Activated CD4-positive, alpha-beta T cell treated with anti-CD3 and anti-CD28 coated beads, Interleukin-2, amount 10 ng/mL, durations not matched to agents 24 days and 14 days (primary cell): ENCODE results near the gene DNM2. TPM values are rescaled to one million over a fixed set of nuclear protein-coding genes. Genes with fewer than 3 reads are reported as not detected.
A peak's percentile ranks its signal among the peaks of the same experiment; 100 is the strongest.

ENCODE experiments used
- DNase-seq: peaks from one replicate; pipeline ENCODE4 v3.0.0; 2022
- H3K27ac Mint-ChIP-seq: one replicate; pipeline ENCODE4 v1.8.0; 2022; ENCODE audit warnings: mild to moderate bottlenecking, mixed read lengths
- H3K27me3 Mint-ChIP-seq: one replicate; pipeline ENCODE4 v1.8.0; 2022; ENCODE audit warnings: mixed read lengths
- H3K36me3 Mint-ChIP-seq: one replicate; pipeline ENCODE4 v1.8.0; 2022; ENCODE audit warnings: low read depth, mild to moderate bottlenecking, mixed read lengths
- H3K4me1 Mint-ChIP-seq: one replicate; pipeline ENCODE4 v1.8.0; 2021; ENCODE audit warnings: mixed read lengths
- H3K4me3 Mint-ChIP-seq: one replicate; pipeline ENCODE4 v1.8.0; 2022; ENCODE audit warnings: mild to moderate bottlenecking, moderate library complexity, mixed read lengths
- H3K9me3 Mint-ChIP-seq: one replicate; pipeline ENCODE4 v1.8.0; 2021; ENCODE audit warnings: mixed read lengths
- intact Hi-C: fragments of 100-400 bp; cut with micrococcal nuclease; formaldehyde crosslinking; loops from one replicate; pipeline ENCODE4 v1.15.1; 2023
- total RNA-seq: library from RNA; stranded (reverse); gene quantifications from 2 replicates; pipeline ENCODE4 v1.2.3, GENCODE V29; 2022

Gene DNM2
- total RNA-seq, 1 donor from 2014 or later = 211 TPM

- peak overlapping the region; percentile 76 for H3K4me3 Mint-ChIP-seq
- no peaks in the 10 kb centered on the region for H3K27me3 Mint-ChIP-seq
- no peaks in the 10 kb centered on the region for H3K9me3 Mint-ChIP-seq
- peaks cover 43% of the 10 kb centered on the region for H3K36me3 Mint-ChIP-seq
- intact Hi-C loops = loop anchor here (1.0 kb wide), 2 partner anchors 38 to 42 kb away; no protein-coding TSS in a partner anchor
- peak overlapping the region; percentile 89 for H3K27ac Mint-ChIP-seq
- peak; percentile 66 for DNase-seq
- H3K4me1 Mint-ChIP-seq = peaks cover 72% of the 10 kb centered on the region
Observed at GRCh38 chr19:10758978-10759377, 41.1 kb downstream of the DNM2 start.

GRCh38 chr19:10760273-10760944, 42.5 kb downstream of the DNM2 start:
- H3K9me3 Mint-ChIP-seq = no peaks in the 10 kb centered on the region
- H3K4me1 Mint-ChIP-seq = peaks cover 74% of the 10 kb centered on the region
- intact Hi-C loops = loop anchor here (2.0 kb wide), 1 partner anchor 30 kb away; no protein-coding TSS in a partner anchor
- peak overlapping the region; percentile 89 for H3K27ac Mint-ChIP-seq
- H3K4me3 Mint-ChIP-seq = peak overlapping the region; percentile 76
- peak; percentile 75 for DNase-seq
- no peaks in the 10 kb centered on the region for H3K27me3 Mint-ChIP-seq
- peaks cover 44% of the 10 kb centered on the region for H3K36me3 Mint-ChIP-seq

GRCh38 chr19:10761443-10762250, 43.8 kb downstream of the DNM2 start:
- H3K9me3 Mint-ChIP-seq = no peaks in the 10 kb centered on the region
- no peak for DNase-seq
- H3K27me3 Mint-ChIP-seq = no peaks in the 10 kb centered on the region
- H3K36me3 Mint-ChIP-seq = peaks cover 42% of the 10 kb centered on the region
- peak overlapping the region; percentile 85 for H3K27ac Mint-ChIP-seq
- H3K4me3 Mint-ChIP-seq = peak overlapping the region; percentile 70
- peaks cover 71% of the 10 kb centered on the region for H3K4me1 Mint-ChIP-seq
- intact Hi-C loops = loop anchor here (2.0 kb wide), 1 partner anchor 31 kb away; no protein-coding TSS in a partner anchor

- Mint-ChIP-seq H3K4me1 (peaks cover 65% of the 10 kb centered on the region), H3K27me3 (no peaks in the 10 kb centered on the region), H3K36me3 (peaks cover 42% of the 10 kb centered on the region), H3K9me3 (no peaks in the 10 kb centered on the region), H3K4me3 (peak overlapping the region; percentile 70), H3K27ac (peak overlapping the region; percentile 85)
- intact Hi-C loops = no loop called here
- DNase-seq = peak; percentile 81
Observed at GRCh38 chr19:10762656-10763055, 44.8 kb downstream of the DNM2 start.

GRCh38 chr19:10763411-10763810, 45.5 kb downstream of the DNM2 start:
- Mint-ChIP-seq H3K27ac (peak overlapping the region; percentile 85), H3K27me3 (no peaks in the 10 kb centered on the region), H3K36me3 (peaks cover 44% of the 10 kb centered on the region), H3K4me3 (peak overlapping the region; percentile 70), H3K4me1 (peaks cover 69% of the 10 kb centered on the region), H3K9me3 (no peaks in the 10 kb centered on the region)
- intact Hi-C loops = no loop called here
- no peak for DNase-seq

GRCh38 chr19:10763828-10764339, 46.0 kb downstream of the DNM2 start:
- peak overlapping the region; percentile 85 for H3K27ac Mint-ChIP-seq
- no peak for DNase-seq
- H3K9me3 Mint-ChIP-seq = no peaks in the 10 kb centered on the region
- no peaks in the 10 kb centered on the region for H3K27me3 Mint-ChIP-seq
- H3K36me3 Mint-ChIP-seq = peaks cover 41% of the 10 kb centered on the region
- H3K4me3 Mint-ChIP-seq = peak overlapping the region; percentile 70
- intact Hi-C loops = no loop called here
- peaks cover 68% of the 10 kb centered on the region for H3K4me1 Mint-ChIP-seq

GRCh38 chr19:10764340-10764894, 46.5 kb downstream of the DNM2 start:
- no peak for DNase-seq
- Mint-ChIP-seq H3K4me3 (no peak overlapping the region), H3K9me3 (no peaks in the 10 kb centered on the region), H3K4me1 (peaks cover 68% of the 10 kb centered on the region), H3K36me3 (peaks cover 38% of the 10 kb centered on the region), H3K27ac (peak overlapping the region; percentile 85), H3K27me3 (no peaks in the 10 kb centered on the region)
- intact Hi-C loops = no loop called here

- no peak overlapping the region for H3K27ac Mint-ChIP-seq
- no peaks in the 10 kb centered on the region for H3K27me3 Mint-ChIP-seq
- DNase-seq = no peak
- intact Hi-C loops = no loop called here
- peaks cover 30% of the 10 kb centered on the region for H3K36me3 Mint-ChIP-seq
- H3K9me3 Mint-ChIP-seq = no peaks in the 10 kb centered on the region
- peaks cover 62% of the 10 kb centered on the region for H3K4me1 Mint-ChIP-seq
- no peak overlapping the region for H3K4me3 Mint-ChIP-seq
Observed at GRCh38 chr19:10766049-10766623, 48.3 kb downstream of the DNM2 start.

GRCh38 chr19:10766671-10767201, 48.9 kb downstream of the DNM2 start:
- Mint-ChIP-seq H3K9me3 (no peaks in the 10 kb centered on the region), H3K27ac (no peak overlapping the region), H3K4me1 (peaks cover 56% of the 10 kb centered on the region), H3K4me3 (no peak overlapping the region), H3K36me3 (peaks cover 27% of the 10 kb centered on the region), H3K27me3 (no peaks in the 10 kb centered on the region)
- intact Hi-C loops = no loop called here
- no peak for DNase-seq

GRCh38 chr19:10767726-10768125, 49.8 kb downstream of the DNM2 start:
- Mint-ChIP-seq H3K4me3 (no peak overlapping the region), H3K36me3 (peaks cover 31% of the 10 kb centered on the region), H3K4me1 (peaks cover 51% of the 10 kb centered on the region), H3K27ac (no peak overlapping the region), H3K9me3 (no peaks in the 10 kb centered on the region), H3K27me3 (no peaks in the 10 kb centered on the region)
- intact Hi-C loops = no loop called here
- DNase-seq = no peak

- H3K27ac Mint-ChIP-seq = peak overlapping the region; percentile 70
- no peaks in the 10 kb centered on the region for H3K9me3 Mint-ChIP-seq
- H3K4me3 Mint-ChIP-seq = no peak overlapping the region
- no peak for DNase-seq
- H3K27me3 Mint-ChIP-seq = no peaks in the 10 kb centered on the region
- intact Hi-C loops = no loop called here
- H3K36me3 Mint-ChIP-seq = peaks cover 28% of the 10 kb centered on the region
- peaks cover 45% of the 10 kb centered on the region for H3K4me1 Mint-ChIP-seq
Observed at GRCh38 chr19:10768369-10768768, 50.5 kb downstream of the DNM2 start.

GRCh38 chr19:10768936-10769335, 51.1 kb downstream of the DNM2 start:
- no peak for DNase-seq
- Mint-ChIP-seq H3K27me3 (no peaks in the 10 kb centered on the region), H3K4me3 (no peak overlapping the region), H3K36me3 (peaks cover 25% of the 10 kb centered on the region), H3K27ac (peak overlapping the region; percentile 62), H3K9me3 (no peaks in the 10 kb centered on the region), H3K4me1 (peaks cover 41% of the 10 kb centered on the region)
- intact Hi-C loops = no loop called here
